DMS114 treated with DMSO at 0.1 percent for 48 hours (cell line): Measurements from ENCODE around the gene ZBTB17.
A peak's percentile ranks its signal among the peaks of the same experiment; 100 is the strongest.
"Not testable (repeated sequence)": the region's sequence is repeated elsewhere in the genome, so short reads cannot be mapped to it uniquely, and the experiment has no call there.

Experiments used
- DNase-seq: peaks from one replicate; lab custom pipeline; 2025; ENCODE audit not compliant: unreplicated experiment; lab: John Stamatoyannopoulos, UW

Gene ZBTB17

DNA sequence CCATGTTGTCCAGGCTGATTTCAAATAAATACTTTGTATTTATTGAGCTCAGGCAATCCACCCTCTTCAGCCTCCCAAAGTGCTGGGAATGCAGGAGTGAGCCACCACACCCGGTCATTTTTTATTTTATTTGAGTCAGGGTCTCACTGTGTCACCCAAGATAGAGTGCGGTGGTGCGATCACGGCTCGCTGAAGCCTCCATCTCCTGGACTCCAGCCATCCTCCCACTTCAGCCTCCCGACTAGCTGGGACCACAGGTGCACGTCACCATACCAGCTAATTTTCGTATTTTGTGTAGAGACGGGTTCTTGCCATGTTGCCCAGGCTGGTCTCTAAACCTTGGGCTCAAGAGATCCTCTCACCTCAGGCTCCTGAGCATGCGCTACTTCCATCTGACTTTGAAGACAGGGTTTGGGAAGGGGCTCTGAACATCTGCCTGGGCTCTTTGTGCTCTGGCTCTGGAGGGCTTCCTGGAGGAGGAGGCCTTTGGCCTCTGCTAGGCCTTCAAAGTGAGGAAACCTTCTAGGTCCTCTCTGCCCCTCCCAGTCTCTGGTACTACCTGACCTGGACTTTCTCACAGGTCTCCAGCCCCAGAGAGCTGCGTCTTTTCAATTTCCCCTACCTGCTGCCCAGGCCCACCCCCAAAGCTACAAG, 36.2 kb upstream of the ZBTB17 start:
- DNase-seq: no peak

GRCh38 chr1:16010837-16011236, 34.9 kb upstream of the ZBTB17 start:
- DNase-seq: no peak

DNA sequence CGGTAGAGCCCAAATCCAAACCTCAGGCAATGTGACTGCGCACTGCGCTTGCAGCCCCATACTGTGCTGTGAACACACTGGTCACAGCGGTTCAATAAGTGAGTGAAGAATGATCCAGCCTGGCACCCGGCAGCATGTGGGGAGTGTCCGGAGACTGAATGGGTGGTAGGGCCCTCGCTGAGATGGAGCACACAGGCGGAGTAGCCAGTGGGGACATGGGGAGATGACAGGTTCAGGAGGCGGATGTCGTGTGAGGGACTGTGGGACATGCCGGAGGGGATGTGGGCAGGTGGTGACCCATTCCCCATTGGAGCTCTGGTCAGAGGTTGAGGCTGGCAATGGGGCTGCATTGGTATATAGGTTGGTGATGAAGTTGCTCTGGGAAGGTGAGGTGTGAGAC, 33.8 kb upstream of the ZBTB17 start:
- DNase-seq: no peak

DNA sequence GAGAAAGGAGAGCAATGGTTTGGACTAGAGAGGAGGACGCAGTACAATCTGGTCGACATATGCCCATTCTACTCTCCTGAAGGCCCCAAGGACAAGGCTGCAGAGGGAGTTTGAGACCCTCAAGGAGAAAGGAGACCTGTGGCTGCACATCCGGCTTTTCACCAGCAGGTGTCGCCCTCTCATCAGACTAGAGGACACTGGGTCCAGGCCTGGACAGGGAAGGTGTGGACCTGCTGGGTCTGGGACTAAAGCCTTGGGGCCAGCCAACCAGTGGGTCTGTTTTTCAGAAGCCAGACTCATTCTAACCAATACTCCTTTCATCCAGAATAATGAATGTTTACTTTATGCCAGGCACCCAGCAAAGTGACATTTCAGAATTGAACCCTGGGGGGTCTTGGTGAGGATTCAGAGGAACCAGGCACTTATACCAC, 33.1 kb upstream of the ZBTB17 start:
- peak; percentile 75 for DNase-seq

DNA sequence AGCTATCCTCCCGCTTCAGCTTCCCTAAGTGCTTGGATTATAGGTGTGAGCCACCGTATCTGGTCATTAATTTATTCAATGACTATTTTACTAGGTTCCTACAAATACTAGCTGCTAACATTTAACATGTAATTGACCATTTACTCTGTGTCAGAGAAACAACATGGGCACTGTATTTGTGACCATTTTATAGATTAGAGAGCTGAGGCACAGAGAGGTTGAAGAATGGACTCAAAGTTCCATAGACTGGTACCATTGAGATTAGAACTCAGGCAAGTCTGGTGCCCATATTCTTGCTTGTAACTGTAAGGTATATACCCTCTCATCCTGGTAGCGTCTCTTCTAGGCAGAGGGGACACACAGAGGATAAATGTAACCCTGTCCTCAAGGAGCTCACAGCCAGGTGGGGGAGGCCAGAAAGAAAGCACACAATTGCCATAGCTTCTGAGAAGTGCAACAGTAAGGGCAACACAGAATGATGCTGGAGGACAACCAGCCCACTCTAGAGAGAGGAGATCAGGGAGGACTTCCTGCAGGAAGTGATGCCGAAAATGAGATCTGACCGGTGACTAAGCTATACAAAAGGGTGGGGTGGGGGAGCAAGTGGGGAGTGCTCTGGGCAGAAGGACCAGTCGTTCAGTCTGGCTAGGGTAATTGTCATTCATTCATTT, 31.9 kb upstream of the ZBTB17 start:
- DNase-seq: no peak

- DNase-seq: no peak
Observed at GRCh38 chr1:16006552-16007485, 30.9 kb upstream of the ZBTB17 start.

DNA sequence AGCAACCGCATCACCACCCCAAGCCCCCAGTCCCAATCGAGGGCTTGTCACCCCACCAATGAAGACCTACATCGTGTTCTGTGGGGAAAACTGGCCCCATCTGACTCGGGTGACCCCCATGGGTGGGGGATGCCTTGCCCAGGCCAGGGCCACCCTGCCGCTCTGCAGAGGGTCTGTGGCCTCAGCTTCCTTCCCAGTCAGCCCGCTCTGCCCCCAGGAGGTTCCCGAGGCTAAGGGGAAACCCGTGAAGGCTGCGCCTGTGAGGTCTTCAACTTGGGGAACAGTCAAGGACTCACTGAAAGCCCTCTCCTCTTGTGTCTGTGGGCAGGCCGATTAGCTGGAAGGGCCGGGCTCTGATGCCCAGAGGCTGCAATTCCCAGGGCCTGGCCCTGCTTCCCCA, 30.1 kb upstream of the ZBTB17 start:
- no peak for DNase-seq

GRCh38 chr1:16005597-16005996, 29.7 kb upstream of the ZBTB17 start:
- no peak for DNase-seq

DNA sequence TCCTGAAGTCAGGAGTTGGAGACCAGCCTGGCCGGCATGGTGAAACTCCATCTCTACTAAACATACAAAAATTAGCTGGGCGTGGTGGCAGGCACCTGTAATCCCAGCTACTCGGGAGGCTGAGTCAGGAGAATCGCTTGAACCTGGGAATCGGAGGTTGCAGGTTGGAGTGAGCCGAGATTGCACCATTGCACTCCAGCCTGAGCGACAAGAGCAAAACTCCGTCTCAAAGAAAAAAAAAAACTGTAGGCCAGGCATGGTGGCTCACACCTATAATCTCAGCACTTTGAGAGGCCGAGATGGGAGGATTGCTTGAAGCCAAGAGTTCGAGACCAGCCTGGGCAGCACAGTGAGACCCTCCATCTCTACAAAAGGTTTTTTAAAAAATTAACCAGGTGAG, 25.4 kb upstream of the ZBTB17 start:
- DNase-seq: not testable (repeated sequence)

DNA sequence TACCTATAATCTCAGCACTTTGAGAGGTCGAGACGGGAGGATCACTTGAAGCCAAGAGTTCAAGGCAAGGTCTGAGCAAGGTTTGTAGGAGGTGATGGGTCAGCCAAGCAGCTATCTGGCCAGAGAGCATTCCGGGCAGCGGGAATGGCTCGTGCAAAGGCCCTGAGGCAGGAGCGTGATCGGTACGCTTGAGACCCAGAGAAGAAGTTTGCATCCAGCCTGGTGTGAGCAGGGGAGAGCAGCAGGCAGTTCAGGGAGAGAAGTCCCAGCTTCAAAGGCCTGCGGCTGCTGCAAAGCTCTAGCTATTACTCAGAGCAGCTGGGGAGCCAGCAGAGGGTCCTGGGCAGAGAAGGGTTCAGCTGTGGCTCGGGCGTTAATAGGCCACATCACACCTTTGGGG, 23.0 kb upstream of the ZBTB17 start:
- no peak for DNase-seq

- no peak for DNase-seq
Observed at GRCh38 chr1:15997637-15998280, 21.9 kb upstream of the ZBTB17 start.

- no peak for DNase-seq
Observed at GRCh38 chr1:15997076-15997585, 21.2 kb upstream of the ZBTB17 start.

- DNase-seq: no peak
Observed at GRCh38 chr1:15994590-15995351, 18.9 kb upstream of the ZBTB17 start.

GRCh38 chr1:15994081-15994480, 18.2 kb upstream of the ZBTB17 start:
- DNase-seq: no peak

DNA sequence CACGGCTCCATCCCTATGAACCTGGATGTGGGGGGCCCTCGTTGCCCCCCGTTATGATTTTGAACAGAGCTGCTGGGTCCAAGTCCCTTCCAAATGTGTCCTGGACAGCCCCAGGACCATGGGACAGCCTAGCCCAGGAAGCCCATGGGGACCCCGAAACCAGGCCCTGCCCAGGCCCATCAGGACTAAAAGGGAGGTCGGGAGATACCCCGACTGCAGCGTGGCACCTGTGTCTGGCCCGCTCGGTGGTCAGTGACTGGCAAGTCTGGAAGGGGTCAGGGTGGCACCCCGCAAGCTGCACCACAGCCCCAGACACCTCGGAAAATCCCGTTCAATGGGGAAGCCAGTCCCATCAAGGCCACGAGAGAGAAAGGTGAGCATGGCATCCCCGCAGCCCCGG, 17.8 kb upstream of the ZBTB17 start:
- DNase-seq: no peak

DNA sequence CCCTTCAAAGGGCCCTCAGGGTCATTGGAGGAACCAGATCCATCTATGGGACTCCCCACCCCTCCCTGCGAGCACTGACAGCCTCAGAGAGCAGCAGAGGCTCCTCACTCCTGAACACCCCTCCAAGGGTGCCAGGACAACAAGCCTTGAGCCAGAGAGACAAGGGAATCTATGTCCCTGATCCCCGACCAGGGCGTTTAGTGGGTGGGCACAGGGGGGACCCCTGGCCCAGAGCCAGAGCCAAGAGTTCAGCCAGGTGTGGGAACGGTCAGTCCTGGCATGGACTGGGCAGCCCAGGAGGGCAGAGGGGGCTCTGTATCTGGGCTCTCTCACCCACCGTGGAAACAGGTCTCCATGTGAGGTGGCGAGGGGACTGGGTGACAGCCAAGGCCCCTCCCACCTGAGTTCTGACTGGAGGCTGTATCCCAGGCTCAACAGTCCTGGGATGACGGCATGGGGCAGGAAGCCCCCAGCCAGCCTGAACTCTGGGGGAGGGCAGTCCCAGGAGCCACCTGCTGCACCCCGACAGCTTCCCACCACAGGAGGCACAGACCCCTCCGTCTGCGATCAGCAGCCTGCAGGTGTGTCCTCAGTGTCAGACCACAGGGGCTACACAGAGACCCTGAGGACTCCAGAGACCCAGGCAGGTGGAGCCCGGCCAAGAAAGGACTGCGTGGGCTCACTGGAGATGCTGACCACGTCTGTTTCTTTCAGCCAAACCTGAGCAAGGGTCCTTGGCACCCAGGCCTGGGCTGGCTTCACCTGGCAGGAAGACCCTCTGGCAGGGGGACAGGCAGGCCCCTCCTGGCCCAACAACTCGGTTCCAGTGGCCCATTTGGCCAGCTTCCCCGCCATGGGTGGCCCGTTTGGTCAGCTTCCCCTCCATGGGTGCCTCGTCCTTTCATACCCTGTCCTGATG, 16.9 kb upstream of the ZBTB17 start:
- no peak for DNase-seq

- DNase-seq: no peak
Observed at GRCh38 chr1:15992187-15992553, 16.3 kb upstream of the ZBTB17 start.

- no peak for DNase-seq
Observed at GRCh38 chr1:15991427-15992186, 15.7 kb upstream of the ZBTB17 start.

GRCh38 chr1:15989776-15990175, 13.9 kb upstream of the ZBTB17 start:
- no peak for DNase-seq
